CD4-positive, alpha-beta memory T cell (primary cell): ENCODE data around the gene PRDM15. TPM values are rescaled to one million over a fixed set of nuclear protein-coding genes. Genes with fewer than 3 reads are reported as not detected.
A peak's percentile ranks its signal among the peaks of the same experiment; 100 is the strongest.

Experiments
- CTCF ChIA-PET: fragments of 350-600 bp; sonication (Branson Sonifier 250); formaldehyde crosslinking; loops from one replicate; lab custom pipeline; 2021; ENCODE audit warnings: inconsistent platforms; ENCODE audit not compliant: partially characterized antibody; lab: Charles Lee
- POLR2A ChIA-PET: fragments of 350-600 bp; sonication (Branson Sonifier 250); formaldehyde crosslinking; loops from one replicate; lab custom pipeline; 2021; ENCODE audit not compliant: partially characterized antibody; lab: Charles Lee
- DNase-seq, 5 donors: peaks; one replicate each; pipeline versions ENCODE4 v3.0.0 to v3.0.0-alpha.2; 2020 to 2022; ENCODE audit warnings: mixed read lengths in 1 of 5
- H3K27ac ChIP-seq: one replicate; pipeline ENCODE4 v1.7.0; 2013; ENCODE audit warnings: low read depth, low read length
- H3K27me3 ChIP-seq: 2 replicates; pipeline ENCODE4 v1.7.0; 2013; ENCODE audit warnings: mild to moderate bottlenecking, low read length, moderate library complexity; ENCODE audit not compliant: insufficient read depth
- H3K36me3 ChIP-seq: 2 replicates; pipeline ENCODE4 v1.7.0; 2013; ENCODE audit warnings: mild to moderate bottlenecking, low read length, moderate library complexity; ENCODE audit not compliant: insufficient read depth
- H3K4me1 ChIP-seq: 2 replicates; pipeline ENCODE4 v1.7.0; 2013; ENCODE audit warnings: mild to moderate bottlenecking, low read length, moderate library complexity; ENCODE audit not compliant: insufficient read depth
- H3K4me3 ChIP-seq, 2 donors: one replicate each; pipeline ENCODE4 v1.7.0; 2013; ENCODE audit warnings: low read length in 2 of 2, mild to moderate bottlenecking in 1 of 2
- H3K9me3 ChIP-seq, 2 donors: one replicate each; pipeline ENCODE4 v1.7.0; 2013; ENCODE audit warnings: low read length in 2 of 2, control low read depth in 1 of 2; ENCODE audit not compliant: control insufficient read depth in 1 of 2
- H3K27ac Mint-ChIP-seq, 7 donors: one replicate each; pipeline ENCODE4 v1.8.0; 2020 to 2021; ENCODE audit warnings: mixed read lengths in 7 of 7, mild to moderate bottlenecking in 6 of 7, inconsistent platforms in 3 of 7, moderate library complexity in 3 of 7
- H3K27me3 Mint-ChIP-seq, 2 donors: one replicate each; pipeline ENCODE4 v1.8.0; 2020 to 2021; ENCODE audit warnings: mixed read lengths in 2 of 2
- H3K36me3 Mint-ChIP-seq, 2 donors: one replicate each; pipeline ENCODE4 v1.8.0; 2020 to 2021; ENCODE audit warnings: mixed read lengths in 2 of 2, inconsistent platforms in 1 of 2, mild to moderate bottlenecking in 1 of 2
- H3K4me1 Mint-ChIP-seq, 4 donors: one replicate each; pipeline ENCODE4 v1.8.0; 2020 to 2021; ENCODE audit warnings: mixed read lengths in 4 of 4, mild to moderate bottlenecking in 1 of 4
- H3K4me3 Mint-ChIP-seq, 8 donors: one replicate each; pipeline ENCODE4 v1.8.0; 2020 to 2021; ENCODE audit warnings: mixed read lengths in 8 of 8, mild to moderate bottlenecking in 7 of 8, moderate library complexity in 6 of 8, inconsistent platforms in 3 of 8
- H3K9me3 Mint-ChIP-seq, 8 donors: one replicate each; pipeline ENCODE4 v1.8.0; 2020 to 2021; ENCODE audit warnings: mixed read lengths in 8 of 8, mild to moderate bottlenecking in 5 of 8, inconsistent platforms in 3 of 8, moderate library complexity in 1 of 8
- intact Hi-C: fragments of 100-400 bp; cut with micrococcal nuclease; formaldehyde crosslinking; loops from one replicate; pipeline ENCODE4 v1.15.1; 2023
- polyA plus RNA-seq, 2 donors: library from polyadenylated mRNA; unstranded; fragments of 300-500 nt; fragmentation: Illumina TruSeq; gene quantifications; one replicate each; pipeline ENCODE4 v1.2.3, GENCODE V29; 2021
- total RNA-seq, 2 experiments: library from RNA; stranded (reverse); gene quantifications; one replicate each; pipeline ENCODE4 v1.2.3, GENCODE V29; 2021

PRDM15 gene
- total and polyA plus RNA-seq, 4 experiments from 2014 or later = 0.50 to 14.3 (median 8.8) TPM

- intact Hi-C loops = no loop called here
- Mint-ChIP-seq H3K9me3 (no peaks in the 10 kb centered on the region), H3K4me3 (no peak overlapping the region), H3K4me1 (no peaks in the 10 kb centered on the region), H3K27ac (no peak overlapping the region), H3K27me3 (peaks cover 0 to 5% of the 10 kb centered on the region in 2 donors), H3K36me3 (no peaks in the 10 kb centered on the region)
- Histone ChIP-seq H3K9me3 (no peaks in the 10 kb centered on the region), H3K27me3 (no peaks in the 10 kb centered on the region), H3K27ac (no peak overlapping the region), H3K4me1 (no peaks in the 10 kb centered on the region), H3K4me3 (no peak overlapping the region), H3K36me3 (no peaks in the 10 kb centered on the region)
- ChIA-PET CTCF (no interaction called here), POLR2A (no interaction called here)
- no peak for DNase-seq
These were observed 125.9 kb downstream of the PRDM15 start for GRCh38 chr21:41753006-41753898.

GRCh38 chr21:41752231-41752681, 126.9 kb downstream of the PRDM15 start:
- H3K4me3 ChIP-seq = no peak overlapping the region
- Mint-ChIP-seq H3K27ac (no peak overlapping the region), H3K4me3 (no peak overlapping the region), H3K9me3 (no peaks in the 10 kb centered on the region), H3K36me3 (no peaks in the 10 kb centered on the region), H3K4me1 (no peaks in the 10 kb centered on the region), H3K27me3 (peaks cover 0 to 3% of the 10 kb centered on the region in 2 donors)
- DNase-seq = no peak
- H3K27ac ChIP-seq = no peak overlapping the region
- H3K36me3 ChIP-seq = no peaks in the 10 kb centered on the region
- H3K27me3 ChIP-seq = no peaks in the 10 kb centered on the region
- H3K4me1 ChIP-seq = no peaks in the 10 kb centered on the region
- intact Hi-C loops = no loop called here
- POLR2A ChIA-PET = no interaction called here
- CTCF ChIA-PET = no interaction called here
- H3K9me3 ChIP-seq = no peaks in the 10 kb centered on the region

- no peaks in the 10 kb centered on the region for H3K9me3 Mint-ChIP-seq
- no peak overlapping the region for H3K27ac Mint-ChIP-seq
- Histone ChIP-seq H3K9me3 (no peaks in the 10 kb centered on the region), H3K27ac (no peak overlapping the region), H3K27me3 (no peaks in the 10 kb centered on the region), H3K4me1 (no peaks in the 10 kb centered on the region), H3K4me3 (no peak overlapping the region), H3K36me3 (no peaks in the 10 kb centered on the region)
- POLR2A ChIA-PET = no interaction called here
- peaks cover 3 to 4% of the 10 kb centered on the region in 2 donors for H3K27me3 Mint-ChIP-seq
- CTCF ChIA-PET = no interaction called here
- intact Hi-C loops = no loop called here
- DNase-seq = no peak
- H3K4me1 Mint-ChIP-seq = no peaks in the 10 kb centered on the region
- no peak overlapping the region for H3K4me3 Mint-ChIP-seq
- H3K36me3 Mint-ChIP-seq = no peaks in the 10 kb centered on the region
These were observed 127.5 kb downstream of the PRDM15 start for GRCh38 chr21:41751611-41752011.

GRCh38 chr21:41750532-41751151, 128.5 kb downstream of the PRDM15 start:
- no peaks in the 10 kb centered on the region for H3K36me3 Mint-ChIP-seq
- ChIA-PET CTCF (no interaction called here), POLR2A (no interaction called here)
- H3K27me3 ChIP-seq = no peaks in the 10 kb centered on the region
- no peak overlapping the region for H3K27ac Mint-ChIP-seq
- no peak overlapping the region for H3K4me3 Mint-ChIP-seq
- H3K27ac ChIP-seq = no peak overlapping the region
- H3K4me1 ChIP-seq = no peaks in the 10 kb centered on the region
- H3K36me3 ChIP-seq = no peaks in the 10 kb centered on the region
- no peaks in the 10 kb centered on the region for H3K9me3 ChIP-seq
- H3K9me3 Mint-ChIP-seq = no peaks in the 10 kb centered on the region
- DNase-seq = no peak
- peaks cover 3 to 4% of the 10 kb centered on the region in 2 donors for H3K27me3 Mint-ChIP-seq
- no peak overlapping the region for H3K4me3 ChIP-seq
- intact Hi-C loops = no loop called here
- no peaks in the 10 kb centered on the region for H3K4me1 Mint-ChIP-seq

- Histone ChIP-seq H3K27me3 (no peaks in the 10 kb centered on the region), H3K36me3 (no peaks in the 10 kb centered on the region), H3K27ac (no peak overlapping the region), H3K9me3 (no peaks in the 10 kb centered on the region), H3K4me3 (no peak overlapping the region), H3K4me1 (no peaks in the 10 kb centered on the region)
- H3K9me3 Mint-ChIP-seq = no peaks in the 10 kb centered on the region
- H3K36me3 Mint-ChIP-seq = no peaks in the 10 kb centered on the region
- DNase-seq = no peak
- CTCF ChIA-PET = no interaction called here
- POLR2A ChIA-PET = no interaction called here
- intact Hi-C loops = no loop called here
- H3K4me3 Mint-ChIP-seq = no peak overlapping the region
- H3K27me3 Mint-ChIP-seq = peaks cover 1 to 4% of the 10 kb centered on the region in 2 donors
- no peak overlapping the region for H3K27ac Mint-ChIP-seq
- H3K4me1 Mint-ChIP-seq = no peaks in the 10 kb centered on the region
These were observed 129.1 kb downstream of the PRDM15 start for GRCh38 chr21:41750051-41750450.

GRCh38 chr21:41749286-41749685, 129.9 kb downstream of the PRDM15 start:
- no peaks in the 10 kb centered on the region for H3K9me3 ChIP-seq
- Mint-ChIP-seq H3K36me3 (no peaks in the 10 kb centered on the region), H3K4me1 (no peaks in the 10 kb centered on the region), H3K9me3 (no peaks in the 10 kb centered on the region), H3K4me3 (no peak overlapping the region), H3K27ac (no peak overlapping the region), H3K27me3 (peaks cover 1 to 4% of the 10 kb centered on the region in 2 donors)
- ChIA-PET POLR2A (no interaction called here), CTCF (no interaction called here)
- no peak overlapping the region for H3K27ac ChIP-seq
- H3K27me3 ChIP-seq = no peaks in the 10 kb centered on the region
- no peaks in the 10 kb centered on the region for H3K4me1 ChIP-seq
- DNase-seq = peak in 1 of 5 donors; percentile 2
- H3K4me3 ChIP-seq = no peak overlapping the region
- intact Hi-C loops = no loop called here
- H3K36me3 ChIP-seq = no peaks in the 10 kb centered on the region
